Renal pelvis (tissue), 3 donors: ENCODE measurements around the gene HRAS. TPM values are rescaled to one million over a fixed set of nuclear protein-coding genes. Genes with fewer than 3 reads are reported as not detected.

Source experiments
- polyA plus RNA-seq, 3 donors: library from polyadenylated mRNA; unstranded; fragments of 120-200 nt; gene quantifications; one replicate each; pipeline ENCODE4 v1.2.1, GENCODE V29; 2013; ENCODE audit not compliant: insufficient read length in 3 of 3

The HRAS gene
- polyA plus RNA-seq, 3 donors = 48.3 to 62.5 (median 56.2) TPM

Other genes starting within 250 kb of the HRAS start
- gene PGGHG, start 246.4 kb downstream of the HRAS start, polyA plus RNA-seq = 10 to 100 TPM; 21.5 to 27.7 (median 22.2) TPM
- under 1 TPM; 0.23 to 0.87 (median 0.62) TPM for gene IFITM5, start 236.1 kb downstream of the HRAS start, polyA plus RNA-seq
- 100 to 1,000 TPM; 212 to 269 (median 215) TPM for gene IFITM2, start 227.8 kb downstream of the HRAS start, polyA plus RNA-seq
- 10 to 100 TPM; 32.2 to 44.9 (median 33.7) TPM for gene IFITM1, start 221.5 kb downstream of the HRAS start, polyA plus RNA-seq
- 100 to 1,000 TPM; 359 to 402 (median 395) TPM for gene IFITM3, start 214.7 kb downstream of the HRAS start, polyA plus RNA-seq
- gene B4GALNT4, start 166.1 kb downstream of the HRAS start, polyA plus RNA-seq = 10 to 100 TPM; 77.7 to 93.4 (median 87.2) TPM
- gene PKP3, start 141.4 kb downstream of the HRAS start, polyA plus RNA-seq = 1 to 10 TPM; 6.5 to 7.0 (median 6.7) TPM
- gene SIGIRR, start 120.6 kb downstream of the HRAS start, polyA plus RNA-seq = 10 to 100 TPM; 49.6 to 61.7 (median 61.5) TPM
- 10 to 100 TPM; 11.2 to 17.4 (median 14.2) TPM for gene ANO9, start 93.6 kb downstream of the HRAS start, polyA plus RNA-seq
- 10 to 100 TPM; 40.0 to 44.9 (median 41.2) TPM for gene PTDSS2, start 85.3 kb downstream of the HRAS start, polyA plus RNA-seq
- gene RNH1, start 28.3 kb downstream of the HRAS start, polyA plus RNA-seq = 100 to 1,000 TPM in 2 of 3 donors, 10 to 100 TPM in 1; 99.2 to 115 (median 110) TPM
- gene LRRC56, start 2.0 kb upstream of the HRAS start, polyA plus RNA-seq = 1 to 10 TPM; 5.4 to 6.4 (median 5.5) TPM
- gene LMNTD2, start 25.2 kb upstream of the HRAS start, polyA plus RNA-seq = 1 to 10 TPM; 4.2 to 4.9 (median 4.6) TPM
- 10 to 100 TPM; 58.0 to 66.3 (median 64.5) TPM for gene RASSF7, start 25.4 kb upstream of the HRAS start, polyA plus RNA-seq
- gene PHRF1, start 40.9 kb upstream of the HRAS start, polyA plus RNA-seq = 10 to 100 TPM; 26.8 to 30.4 (median 28.3) TPM
- 10 to 100 TPM; 11.0 to 11.7 (median 11.2) TPM for gene IRF7, start 80.4 kb upstream of the HRAS start, polyA plus RNA-seq
- gene CDHR5, start 89.4 kb upstream of the HRAS start, polyA plus RNA-seq = 10 to 100 TPM; 42.6 to 56.2 (median 47.7) TPM
- gene SCT, start 91.6 kb upstream of the HRAS start, polyA plus RNA-seq = 1 to 10 TPM in 2 of 3 donors, under 1 TPM in 1; 0.87 to 2.3 (median 2.3) TPM
- gene DRD4, start 101.7 kb upstream of the HRAS start, polyA plus RNA-seq = 1 to 10 TPM; 3.8 to 5.4 (median 4.2) TPM
- 10 to 100 TPM; 55.3 to 61.9 (median 55.6) TPM for gene DEAF1, start 159.6 kb upstream of the HRAS start, polyA plus RNA-seq
- gene TMEM80, start 160.2 kb upstream of the HRAS start, polyA plus RNA-seq = 10 to 100 TPM; 41.9 to 62.1 (median 59.9) TPM
- 100 to 1,000 TPM; 128 to 189 (median 150) TPM for gene EPS8L2, start 170.7 kb upstream of the HRAS start, polyA plus RNA-seq
- 100 to 1,000 TPM; 129 to 137 (median 130) TPM for gene TALDO1, start 211.9 kb upstream of the HRAS start, polyA plus RNA-seq
- 100 to 1,000 TPM in 1 of 3 donors, 10 to 100 TPM in 2; 85.0 to 111 (median 90.3) TPM for gene GATD1, start 241.9 kb upstream of the HRAS start, polyA plus RNA-seq